Liver (tissue), 9 donors: ENCODE data around the gene CHST13. TPM values are rescaled to one million over a fixed set of nuclear protein-coding genes. Genes with fewer than 3 reads are reported as not detected.
A peak's percentile ranks its signal among the peaks of the same experiment; 100 is the strongest.

Experiments used
- DNase-seq: peaks from one replicate; pipeline ENCODE4 v3.0.0-alpha.2; 2017; ENCODE audit warnings: low spot score
- H3K27ac ChIP-seq, 2 donors: one replicate each; pipeline ENCODE4 v1.7.0; 2013; ENCODE audit warnings: inconsistent platforms in 2 of 2, low read length in 2 of 2, control low read depth in 1 of 2, low read depth in 1 of 2, mild to moderate bottlenecking in 1 of 2
- H3K27me3 ChIP-seq, 4 donors: one replicate each; pipeline versions ENCODE4 v1.6.1 to v1.7.0; 2013; ENCODE audit warnings: low read length in 3 of 4, inconsistent platforms in 1 of 4, mild to moderate bottlenecking in 1 of 4, moderate library complexity in 1 of 4; ENCODE audit not compliant: control insufficient read depth in 4 of 4, insufficient read depth in 4 of 4
- H3K36me3 ChIP-seq, 4 donors: one replicate each; pipeline versions ENCODE4 v1.6.1 to v1.7.0; 2013; ENCODE audit warnings: low read length in 3 of 4, mild to moderate bottlenecking in 3 of 4, low read depth in 1 of 4, moderate library complexity in 1 of 4; ENCODE audit not compliant: control insufficient read depth in 4 of 4, insufficient read depth in 3 of 4
- H3K4me1 ChIP-seq, 4 donors: one replicate each; pipeline versions ENCODE4 v1.6.1 to v1.7.0; 2013; ENCODE audit warnings: low read length in 3 of 4, mild to moderate bottlenecking in 3 of 4, moderate library complexity in 1 of 4; ENCODE audit not compliant: control insufficient read depth in 4 of 4, insufficient read depth in 4 of 4
- H3K4me3 ChIP-seq, 3 donors: one replicate each; pipeline versions ENCODE4 v1.6.1 to v1.7.0; 2013; ENCODE audit warnings: low read length in 3 of 3, control low read depth in 1 of 3, low read depth in 1 of 3, mild to moderate bottlenecking in 1 of 3
- H3K9ac ChIP-seq, 2 donors: one replicate each; pipeline ENCODE4 v1.7.0; 2013; ENCODE audit warnings: low read length in 2 of 2, mild to moderate bottlenecking in 2 of 2, moderate library complexity in 2 of 2, control low read depth in 1 of 2, low read depth in 1 of 2
- H3K9me3 ChIP-seq, 4 donors: one replicate each; pipeline versions ENCODE4 v1.6.1 to v1.7.0; 2013; ENCODE audit warnings: low read length in 3 of 4; ENCODE audit not compliant: control insufficient read depth in 4 of 4
- ATF3 ChIP-seq: IDR thresholded peaks from 2 replicates; pipeline ENCODE4 v1.6.1; 2016; ENCODE audit warnings: antibody characterized with exemption
- CTCF ChIP-seq: fragments of 150-350 bp; IDR thresholded peaks from 2 replicates; pipeline ENCODE4 v1.5.1; 2017; ENCODE audit warnings: improper control_type of control experiment, low read depth, low read length; ENCODE audit not compliant: missing input control
- EGR1 ChIP-seq, 2 donors: IDR thresholded peaks; 2 replicates each; pipeline ENCODE4 v1.6.1; 2016 to 2018; ENCODE audit warnings: antibody characterized with exemption in 2 of 2, low read depth in 2 of 2
- FOXA1 ChIP-seq: IDR thresholded peaks from 2 replicates; pipeline ENCODE4 v1.6.1; 2016; ENCODE audit warnings: antibody characterized with exemption
- FOXA2 ChIP-seq: IDR thresholded peaks from 2 replicates; pipeline ENCODE4 v1.6.1; 2016; ENCODE audit warnings: antibody characterized with exemption
- GABPA ChIP-seq, 2 donors: IDR thresholded peaks in 1 of 2; conservative IDR thresholded peaks in 1 of 2; 2 replicates each; pipeline ENCODE4 v1.6.1; 2016; ENCODE audit warnings: antibody characterized with exemption in 2 of 2, mild to moderate bottlenecking in 1 of 2, moderate library complexity in 1 of 2
- HNF4A ChIP-seq, 2 donors: conservative IDR thresholded peaks; 2 replicates each; pipeline ENCODE4 v1.6.1; 2016; ENCODE audit warnings: antibody characterized with exemption in 2 of 2, mild to moderate bottlenecking in 2 of 2
- HNF4G ChIP-seq: IDR thresholded peaks from 2 replicates; pipeline ENCODE4 v1.6.1; 2016; ENCODE audit warnings: antibody characterized with exemption
- JUND ChIP-seq, 2 donors: IDR thresholded peaks; 2 replicates each; pipeline ENCODE4 v1.6.1; 2016; ENCODE audit warnings: antibody characterized with exemption in 2 of 2
- MAX ChIP-seq: IDR thresholded peaks from 2 replicates; pipeline ENCODE4 v1.6.1; 2016; ENCODE audit warnings: antibody characterized with exemption
- NR2F2 ChIP-seq: IDR thresholded peaks from 2 replicates; pipeline ENCODE4 v1.6.1; 2016; ENCODE audit warnings: antibody characterized with exemption
- RAD21 ChIP-seq, 2 donors: IDR thresholded peaks; 2 replicates each; pipeline ENCODE4 v1.6.1; 2016; ENCODE audit warnings: antibody characterized with exemption in 2 of 2, mild to moderate bottlenecking in 2 of 2
- REST ChIP-seq: IDR thresholded peaks from 2 replicates; pipeline ENCODE4 v1.6.1; 2016; ENCODE audit warnings: antibody characterized with exemption, mild to moderate bottlenecking
- RXRA ChIP-seq, 2 donors: IDR thresholded peaks; 2 replicates each; pipeline ENCODE4 v1.6.1; 2017 to 2018; ENCODE audit warnings: antibody characterized with exemption in 2 of 2, mild to moderate bottlenecking in 1 of 2
- SP1 ChIP-seq: IDR thresholded peaks from 2 replicates; pipeline ENCODE4 v1.6.1; 2018; ENCODE audit warnings: antibody characterized with exemption, mild to moderate bottlenecking
- TAF1 ChIP-seq: conservative IDR thresholded peaks from 2 replicates; pipeline ENCODE4 v1.6.1; 2016; ENCODE audit warnings: antibody characterized with exemption, mild to moderate bottlenecking
- YY1 ChIP-seq: IDR thresholded peaks from 2 replicates; pipeline ENCODE4 v1.6.1; 2016; ENCODE audit warnings: antibody characterized with exemption, mild to moderate bottlenecking
- ZBTB33 ChIP-seq: IDR thresholded peaks from 2 replicates; pipeline ENCODE4 v1.6.1; 2016; ENCODE audit warnings: antibody characterized with exemption
- WGBS: extraction: QIAGEN DNeasy Blood & Tissue Kit; methylation state at CpG from one replicate; pipeline ENCODE4 v1.1.7; 2013; 5-methylcytosine and 5-hydroxymethylcytosine counted together
- polyA plus RNA-seq, 2 donors: library from polyadenylated mRNA; stranded (reverse) in 1 of 2; unstranded in 1 of 2; fragments of 200-250 nt in 1 of 2; fragments of >200 nt in 1 of 2; fragmentation: Nextera tagmentation in 1 of 2; extraction: Ambion mirVana in 1 of 2; gene quantifications; one replicate each; pipeline versions ENCODE4 v1.2.1 to v1.2.3, GENCODE V29; 2013 to 2015
- total RNA-seq, 2 donors: library from RNA; depleted of rRNA; stranded (reverse); fragments of >200 nt; gene quantifications; one replicate each; pipeline ENCODE4 v1.2.3, GENCODE V29; 2014
- donor health status: healthy.
- donor health status: healthy.
- donor health status: healthy.
- donor health status: healthy.
- donor health status: healthy.

The CHST13 gene
- total and polyA plus RNA-seq, 4 donors = 19.7 to 39.1 (median 25.2) TPM

GRCh38 chr3:126537116-126537729, 13.3 kb downstream of the CHST13 start:
- peak overlapping the region; percentile 83 to 92 for H3K27ac ChIP-seq
- no peaks in the 10 kb centered on the region for H3K27me3 ChIP-seq
- 73% methylated on average over 9 of the region's 9 CpGs for WGBS
- no peaks in the 10 kb centered on the region for H3K9me3 ChIP-seq
- no peak for DNase-seq
- no peak for TF ChIP-seq EGR1 (IDR thresholded peaks at IDR 0.05; ENCODE audit: low read depth in 2 of 2)
- no peak for TF ChIP-seq FOXA2
- no peak for TF ChIP-seq RAD21 (IDR thresholded peaks at IDR 0.05)
- TF ChIP-seq ZBTB33 = no peak
- H3K4me3 ChIP-seq = no peak overlapping the region
- H3K4me1 ChIP-seq = peaks cover 2 to 47% (median 20%) of the 10 kb centered on the region in 4 donors
- peaks cover 0 to 5% (median 1%) of the 10 kb centered on the region in 4 donors for H3K36me3 ChIP-seq
- peak overlapping the region in 1 of 2 donors; percentile 6 for H3K9ac ChIP-seq

- no peak for DNase-seq
- H3K9ac ChIP-seq = no peak overlapping the region
- WGBS = 63% methylated on average over 10 of the region's 10 CpGs
- no peaks in the 10 kb centered on the region for H3K9me3 ChIP-seq
- H3K27ac ChIP-seq = peak overlapping the region; percentile 83 to 92
- peaks cover 0 to 5% (median 1%) of the 10 kb centered on the region in 4 donors for H3K36me3 ChIP-seq
- no peak overlapping the region for H3K4me3 ChIP-seq
- H3K27me3 ChIP-seq = no peaks in the 10 kb centered on the region
- peaks cover 2 to 44% (median 20%) of the 10 kb centered on the region in 4 donors for H3K4me1 ChIP-seq
- peak; percentile 40 for TF ChIP-seq YY1
- no peak for TF ChIP-seq NR2F2
- no peak for TF ChIP-seq TAF1
- TF ChIP-seq ATF3 = no peak
- TF ChIP-seq JUND (IDR thresholded peaks at IDR 0.05) = peak in 1 of 2 donors; percentile 61
- TF ChIP-seq ZBTB33 = no peak
- peak; percentile 77 for TF ChIP-seq FOXA2
- peak; percentile 84 for TF ChIP-seq FOXA1
- no peak for TF ChIP-seq HNF4G
- TF ChIP-seq GABPA (IDR thresholded peaks at IDR 0.05 in 1 of 2, conservative IDR thresholded peaks at IDR 0.05 in 1 of 2) = no peak
- peak; percentile 86 for TF ChIP-seq MAX
- no peak for TF ChIP-seq SP1
- no peak for TF ChIP-seq EGR1 (IDR thresholded peaks at IDR 0.05; ENCODE audit: low read depth in 2 of 2)
- TF ChIP-seq RXRA (IDR thresholded peaks at IDR 0.05) = peak; percentile 42 to 93
- no peak for TF ChIP-seq CTCF
- no peak for TF ChIP-seq RAD21 (IDR thresholded peaks at IDR 0.05)
- TF ChIP-seq REST = peak; percentile 51
- peak; percentile 6 to 78 for TF ChIP-seq HNF4A (conservative IDR thresholded peaks at IDR 0.05)
These were observed 13.9 kb downstream of the CHST13 start for GRCh38 chr3:126537730-126538281.
